SHP77 (cell line): ENCODE results near the gene LAMA1.

Experiments
- DNase-seq, 2 experiments: peaks; one replicate each; lab custom pipeline; 2025; lab: John Stamatoyannopoulos, UW

The LAMA1 gene

GRCh38 chr18:6994056-6994770 is 123.4 kb downstream of the LAMA1 start:
- DNase-seq: no peak

DNA sequence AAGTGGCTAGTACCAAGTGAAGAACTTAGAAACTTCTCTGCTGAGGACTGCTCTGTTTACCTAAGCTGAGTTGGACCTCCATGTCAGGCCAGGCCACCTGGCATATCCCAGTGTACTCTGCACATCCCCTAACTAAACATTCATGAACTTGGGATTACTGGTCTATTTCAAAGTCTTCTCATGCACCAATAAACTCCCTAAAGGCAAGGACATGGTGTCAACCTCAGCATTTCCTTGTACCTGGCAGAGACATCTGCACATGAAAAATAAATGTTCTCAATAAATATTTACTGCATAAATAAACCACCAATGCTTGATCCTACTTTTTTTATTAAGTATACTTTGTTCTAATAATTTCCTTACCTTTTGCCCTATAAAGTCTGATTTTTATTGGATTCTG is 124.8 kb downstream of the LAMA1 start:
- no peak for DNase-seq

DNA sequence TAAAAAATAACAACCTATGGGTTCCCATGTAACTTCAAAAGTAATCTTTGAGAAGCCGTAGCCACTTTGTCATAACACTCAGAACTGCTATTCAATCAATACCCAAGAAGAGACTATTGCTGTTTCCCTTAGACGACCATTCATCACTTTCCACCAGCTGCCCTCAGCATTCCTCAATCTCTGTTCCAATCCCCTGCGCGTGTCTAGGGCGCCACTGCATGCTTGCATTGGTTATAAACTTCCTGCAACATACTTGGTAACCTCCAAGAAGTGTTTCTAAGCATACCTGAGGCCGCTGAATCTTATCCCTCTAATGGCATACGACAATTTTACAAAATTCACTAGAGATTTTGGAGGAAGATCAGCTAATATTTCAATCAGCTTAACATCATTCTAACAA is 134.2 kb downstream of the LAMA1 start:
- DNase-seq: no peak

GRCh38 chr18:6982398-6982797 is 135.2 kb downstream of the LAMA1 start:
- no peak for DNase-seq

DNA sequence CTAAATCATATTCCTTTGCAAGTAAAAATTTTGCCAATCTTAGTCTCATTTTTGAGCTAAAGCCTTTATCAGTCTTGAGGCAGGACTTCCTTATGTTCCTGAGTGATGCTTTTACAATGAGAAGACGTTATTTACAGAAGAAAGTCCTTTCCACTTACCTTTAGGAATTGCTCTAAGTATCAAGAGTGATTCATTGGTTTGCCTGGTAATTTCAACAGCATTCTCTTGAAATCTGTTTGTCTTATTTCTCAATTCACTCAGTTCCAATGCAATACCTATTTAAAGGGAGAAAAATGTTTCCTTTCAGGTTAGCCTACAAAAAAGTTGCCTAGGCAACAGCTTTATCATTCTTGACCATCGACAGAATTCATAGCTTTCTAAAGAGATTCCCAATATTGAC is 137.2 kb downstream of the LAMA1 start:
- no peak for DNase-seq

- no peak for DNase-seq
Measured at GRCh38 chr18:6979954-6980353, 137.6 kb downstream of the LAMA1 start.

- no peak for DNase-seq
Measured at GRCh38 chr18:6976935-6977334, 140.7 kb downstream of the LAMA1 start.

- no peak for DNase-seq
Measured at GRCh38 chr18:6975084-6975483, 142.5 kb downstream of the LAMA1 start.

GRCh38 chr18:6971823-6972478 is 145.6 kb downstream of the LAMA1 start:
- DNase-seq: no peak

GRCh38 chr18:6963452-6964097 is 154.0 kb downstream of the LAMA1 start:
- DNase-seq: no peak

DNA sequence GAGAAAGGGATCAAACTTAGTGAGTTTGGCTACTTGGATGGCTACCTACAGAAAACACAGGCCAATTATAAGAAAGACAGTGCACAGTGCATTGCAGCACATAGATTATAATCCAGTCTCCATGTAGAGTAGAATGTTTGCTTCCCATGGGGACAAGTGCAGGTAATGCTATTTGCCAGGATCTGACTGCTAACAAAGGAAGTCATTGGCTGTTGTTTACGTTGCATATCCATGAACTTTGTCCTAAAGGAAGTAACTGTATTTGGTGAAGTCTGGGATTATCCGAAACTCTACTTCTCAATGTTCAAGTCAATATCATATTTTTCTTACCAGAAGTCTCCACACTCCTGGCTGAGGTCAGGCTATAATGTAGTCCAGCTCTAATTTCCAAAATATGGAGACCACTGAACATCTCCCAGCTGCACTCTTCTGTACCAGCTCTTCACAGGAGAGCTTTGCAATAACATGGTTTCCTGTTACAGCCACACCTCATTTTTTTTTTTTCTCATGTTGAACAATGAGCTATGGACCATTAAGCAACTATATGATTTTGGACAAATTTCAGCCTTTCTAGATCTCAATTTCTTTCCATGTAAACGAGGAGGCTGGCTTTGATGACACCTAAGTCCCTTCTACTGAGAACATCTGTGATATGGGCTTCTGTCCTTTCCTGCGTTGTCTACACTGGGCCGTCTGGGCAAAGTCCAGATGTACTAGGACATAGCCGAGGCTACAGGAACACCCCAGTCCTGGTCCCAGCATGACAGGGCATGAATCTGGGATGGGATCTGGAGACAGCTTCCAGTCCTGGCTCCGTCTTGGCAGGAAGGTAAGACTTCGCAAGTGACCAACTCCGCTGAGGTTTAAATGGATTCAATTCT is 154.8 kb downstream of the LAMA1 start:
- DNase-seq: no peak

GRCh38 chr18:6961331-6961730 is 156.3 kb downstream of the LAMA1 start:
- no peak for DNase-seq

- DNase-seq: no peak
Measured at GRCh38 chr18:6960656-6961055, 156.9 kb downstream of the LAMA1 start.

- no peak for DNase-seq
Measured at GRCh38 chr18:6960124-6960523, 157.5 kb downstream of the LAMA1 start.

- DNase-seq: no peak
Measured at GRCh38 chr18:6959110-6959509, 158.5 kb downstream of the LAMA1 start.

- no peak for DNase-seq
Measured at GRCh38 chr18:6956999-6957398, 160.6 kb downstream of the LAMA1 start.

GRCh38 chr18:6956495-6956894 is 161.1 kb downstream of the LAMA1 start:
- DNase-seq: no peak

GRCh38 chr18:6955304-6955703 is 162.3 kb downstream of the LAMA1 start:
- no peak for DNase-seq

DNA sequence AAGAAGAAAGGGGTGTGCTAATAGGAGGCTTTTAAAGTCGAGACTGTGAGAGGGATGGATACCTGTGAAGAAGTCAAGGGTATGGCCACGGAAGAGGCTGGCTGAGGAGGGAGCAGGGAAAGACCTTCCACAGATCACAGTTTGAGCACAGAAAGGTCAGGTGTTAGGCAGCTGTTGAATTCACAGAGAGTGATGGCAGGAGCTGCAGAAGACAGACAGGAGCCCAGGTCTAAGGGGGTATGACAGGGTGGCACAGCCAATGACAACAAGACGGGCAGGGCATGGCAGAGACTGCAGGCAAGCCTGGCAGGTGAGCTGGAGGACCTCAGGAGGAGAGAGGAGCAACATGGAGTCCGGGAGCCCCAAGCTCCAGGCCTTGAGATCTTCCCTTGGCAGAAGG is 163.1 kb downstream of the LAMA1 start:
- DNase-seq: no peak

DNA sequence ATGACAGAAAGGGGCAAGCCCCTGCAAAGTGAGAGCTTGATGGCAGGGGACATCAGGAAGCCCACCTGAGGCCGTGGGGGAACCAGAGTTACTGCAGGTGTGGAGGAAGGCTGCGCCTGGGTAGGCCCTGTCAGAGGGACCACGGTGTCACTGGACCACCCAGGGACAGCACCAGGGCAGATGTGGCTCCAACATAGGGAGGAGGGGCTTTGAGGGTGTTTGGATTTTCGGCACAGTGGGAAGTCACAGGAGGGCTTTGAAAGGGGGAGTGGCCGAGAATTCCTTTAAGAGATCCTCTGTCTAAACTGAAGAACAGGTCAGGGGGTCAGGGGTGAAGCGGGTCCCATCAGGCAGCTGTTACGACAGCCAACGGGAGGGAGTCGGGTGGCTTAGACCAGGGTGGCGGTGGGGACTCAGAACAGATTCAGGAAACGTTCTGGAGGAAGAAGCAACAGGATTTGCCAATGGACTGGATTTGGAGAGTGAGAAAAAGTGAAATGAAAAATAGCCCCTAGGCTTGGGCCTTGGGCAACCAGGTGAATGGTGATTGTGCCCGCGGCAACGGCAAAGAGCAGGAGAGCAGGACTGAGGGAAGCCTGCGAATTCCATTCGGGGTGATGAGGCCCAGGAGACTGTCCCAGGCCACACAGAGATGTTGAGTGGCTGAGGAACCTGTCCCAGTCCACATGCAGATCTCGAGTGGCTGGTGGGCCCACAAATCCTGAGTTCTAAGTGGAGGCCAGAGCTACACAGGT is 166.1 kb downstream of the LAMA1 start:
- no peak for DNase-seq

- DNase-seq: no peak
Measured at GRCh38 chr18:6950641-6951040, 167.0 kb downstream of the LAMA1 start.
